ENCODE results near the gene FNIP1.

The FNIP1 gene

GRCh38 chr5:131659841-131660240 is 137.0 kb downstream of the FNIP1 start:
- no peaks in the 10 kb centered on the region for H3K27me3 ChIP-seq (ENCODE audit: control insufficient read depth in 5 of 5, insufficient read depth in 4 of 5, low read length in 5 of 5)
- no peak overlapping the region for H3K27ac ChIP-seq (ENCODE audit: low read depth, low read length)
- H3K9ac ChIP-seq (ENCODE audit: low read length in 5 of 5): no peak overlapping the region
- H3K9me3 ChIP-seq (ENCODE audit: control insufficient read depth in 5 of 5, low read length in 5 of 5): peaks cover 2 to 23% (median 20%) of the 10 kb centered on the region in 5 donors
- no peaks in the 10 kb centered on the region for H3K4me1 ChIP-seq (ENCODE audit: control insufficient read depth in 5 of 5, insufficient read depth in 5 of 5, low read length in 5 of 5)
- peaks cover 24 to 48% (median 39%) of the 10 kb centered on the region in 5 donors for H3K36me3 ChIP-seq (ENCODE audit: control insufficient read depth in 5 of 5, insufficient read depth in 5 of 5, low read length in 5 of 5)
- H3K4me3 ChIP-seq (ENCODE audit: low read depth in 1 of 5, low read length in 5 of 5): no peak overlapping the region

GRCh38 chr5:131659290-131659689 is 137.5 kb downstream of the FNIP1 start:
- Histone ChIP-seq H3K27ac (ENCODE audit: low read depth, low read length) (no peak overlapping the region), H3K27me3 (ENCODE audit: control insufficient read depth in 5 of 5, insufficient read depth in 4 of 5, low read length in 5 of 5) (no peaks in the 10 kb centered on the region), H3K36me3 (ENCODE audit: control insufficient read depth in 5 of 5, insufficient read depth in 5 of 5, low read length in 5 of 5) (peaks cover 28 to 50% (median 38%) of the 10 kb centered on the region in 5 donors), H3K9ac (ENCODE audit: low read length in 5 of 5) (no peak overlapping the region), H3K4me1 (ENCODE audit: control insufficient read depth in 5 of 5, insufficient read depth in 5 of 5, low read length in 5 of 5) (no peaks in the 10 kb centered on the region), H3K9me3 (ENCODE audit: control insufficient read depth in 5 of 5, low read length in 5 of 5) (peaks cover 2 to 23% (median 20%) of the 10 kb centered on the region in 5 donors), H3K4me3 (ENCODE audit: low read depth in 1 of 5, low read length in 5 of 5) (no peak overlapping the region)

DNA sequence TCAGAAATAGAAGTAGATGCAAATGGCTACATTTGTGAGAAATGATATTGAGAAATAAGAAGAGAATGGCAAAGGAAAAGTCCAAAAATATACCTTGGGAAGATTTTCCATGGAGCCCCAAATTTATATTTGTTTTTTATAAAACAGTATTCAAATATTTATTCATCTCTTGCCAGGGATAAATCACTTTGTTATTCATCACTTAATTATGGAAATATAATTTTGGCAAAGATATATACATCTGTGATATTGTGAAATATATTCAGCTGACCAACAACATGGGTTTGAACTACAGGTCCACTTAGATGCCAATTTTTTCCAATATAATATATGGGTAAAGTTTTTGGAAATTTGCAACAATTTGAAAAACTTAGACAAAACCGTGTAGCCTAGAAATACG is 142.0 kb downstream of the FNIP1 start:
- no peak overlapping the region for H3K27ac ChIP-seq (ENCODE audit: low read depth, low read length)
- peaks cover 26 to 44% (median 32%) of the 10 kb centered on the region in 5 donors for H3K36me3 ChIP-seq (ENCODE audit: control insufficient read depth in 5 of 5, insufficient read depth in 5 of 5, low read length in 5 of 5)
- H3K27me3 ChIP-seq (ENCODE audit: control insufficient read depth in 5 of 5, insufficient read depth in 4 of 5, low read length in 5 of 5): no peaks in the 10 kb centered on the region
- H3K4me3 ChIP-seq (ENCODE audit: low read depth in 1 of 5, low read length in 5 of 5): no peak overlapping the region
- no peak overlapping the region for H3K9ac ChIP-seq (ENCODE audit: low read length in 5 of 5)
- peaks cover 0 to 10% (median 3%) of the 10 kb centered on the region in 5 donors for H3K9me3 ChIP-seq (ENCODE audit: control insufficient read depth in 5 of 5, low read length in 5 of 5)
- H3K4me1 ChIP-seq (ENCODE audit: control insufficient read depth in 5 of 5, insufficient read depth in 5 of 5, low read length in 5 of 5): no peaks in the 10 kb centered on the region

DNA sequence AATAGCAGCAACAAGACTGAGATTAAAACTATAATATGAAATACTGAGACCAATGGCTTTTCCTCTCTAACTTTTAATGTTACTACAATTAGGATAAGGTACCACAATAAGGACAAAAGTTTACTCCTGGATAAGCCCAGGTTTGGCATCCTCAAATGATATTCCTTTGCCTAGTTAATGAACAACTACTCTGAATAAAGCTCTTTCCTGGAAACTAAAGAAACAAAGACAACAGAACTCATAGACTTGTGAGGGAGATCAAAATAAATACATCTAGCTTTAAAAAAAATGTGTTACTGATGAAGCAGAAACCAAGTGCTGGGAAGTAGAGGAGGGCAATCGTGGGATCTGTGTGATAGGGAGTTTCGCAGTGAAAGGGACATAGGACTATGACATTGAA is 142.5 kb downstream of the FNIP1 start:
- H3K9ac ChIP-seq (ENCODE audit: low read length in 5 of 5): no peak overlapping the region
- no peak overlapping the region for H3K27ac ChIP-seq (ENCODE audit: low read depth, low read length)
- no peak overlapping the region for H3K4me3 ChIP-seq (ENCODE audit: low read depth in 1 of 5, low read length in 5 of 5)
- H3K9me3 ChIP-seq (ENCODE audit: control insufficient read depth in 5 of 5, low read length in 5 of 5): peaks cover 0 to 5% (median 0%) of the 10 kb centered on the region in 5 donors
- peaks cover 21 to 40% (median 33%) of the 10 kb centered on the region in 5 donors for H3K36me3 ChIP-seq (ENCODE audit: control insufficient read depth in 5 of 5, insufficient read depth in 5 of 5, low read length in 5 of 5)
- no peaks in the 10 kb centered on the region for H3K4me1 ChIP-seq (ENCODE audit: control insufficient read depth in 5 of 5, insufficient read depth in 5 of 5, low read length in 5 of 5)
- no peaks in the 10 kb centered on the region for H3K27me3 ChIP-seq (ENCODE audit: control insufficient read depth in 5 of 5, insufficient read depth in 4 of 5, low read length in 5 of 5)

DNA sequence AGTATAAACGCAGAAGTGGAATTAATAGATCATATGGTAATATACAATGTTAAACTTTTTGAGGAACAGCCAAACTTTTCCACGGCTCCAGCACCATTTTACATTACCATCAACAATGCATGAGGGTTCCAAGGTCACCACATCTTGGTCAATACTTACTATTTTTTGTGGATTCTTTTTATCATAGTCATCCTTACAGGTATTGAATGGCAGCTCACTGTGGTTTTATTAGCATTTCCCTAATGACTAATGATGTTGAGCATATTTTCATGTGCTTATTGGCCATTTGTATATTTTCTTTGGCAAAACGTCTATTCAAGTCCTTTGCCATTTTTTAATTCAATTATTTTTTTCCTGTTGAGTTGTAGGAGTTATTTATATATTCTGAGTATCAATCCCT is 147.7 kb downstream of the FNIP1 start:
- Histone ChIP-seq H3K27me3 (ENCODE audit: control insufficient read depth in 5 of 5, insufficient read depth in 4 of 5, low read length in 5 of 5) (no peaks in the 10 kb centered on the region), H3K36me3 (ENCODE audit: control insufficient read depth in 5 of 5, insufficient read depth in 5 of 5, low read length in 5 of 5) (peaks cover 36 to 54% (median 52%) of the 10 kb centered on the region in 5 donors), H3K9me3 (ENCODE audit: control insufficient read depth in 5 of 5, low read length in 5 of 5) (no peaks in the 10 kb centered on the region)

DNA sequence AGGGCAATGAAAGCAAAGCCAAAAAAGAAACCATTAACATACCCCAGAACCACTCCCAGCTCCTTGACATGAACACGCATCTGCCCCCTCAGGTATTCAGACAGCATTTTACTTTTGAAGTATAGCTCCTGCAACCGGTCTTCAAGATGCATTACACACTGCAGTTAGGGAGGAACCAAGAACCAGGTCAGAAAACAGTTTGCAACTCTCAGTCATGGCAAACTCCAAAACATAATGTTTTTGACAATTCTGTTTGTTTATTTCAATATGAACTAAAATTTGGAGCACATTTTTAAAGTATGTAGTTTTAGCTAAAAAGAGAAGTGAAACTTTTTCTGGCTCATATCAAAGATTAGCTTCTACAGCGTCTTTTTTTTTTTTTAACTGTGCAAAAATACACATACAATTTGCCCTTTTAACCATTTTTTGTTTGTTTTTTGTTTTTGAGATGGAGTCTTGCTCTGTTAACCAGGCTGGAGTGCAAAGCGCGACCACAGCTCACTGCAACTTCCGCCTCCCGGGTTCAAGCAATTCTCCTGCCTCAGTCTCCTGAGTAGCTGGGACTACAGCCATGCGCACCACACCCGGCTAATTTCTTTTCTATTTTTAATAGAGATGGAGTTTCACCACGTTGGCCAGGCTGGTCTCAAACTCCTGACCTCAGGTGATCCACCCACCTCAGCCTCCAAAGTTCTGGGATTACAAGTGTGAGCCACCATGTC is 149.6 kb downstream of the FNIP1 start:
- Histone ChIP-seq H3K9me3 (ENCODE audit: control insufficient read depth in 5 of 5, low read length in 5 of 5) (no peaks in the 10 kb centered on the region), H3K4me1 (ENCODE audit: control insufficient read depth in 5 of 5, insufficient read depth in 5 of 5, low read length in 5 of 5) (peaks cover 0 to 3% (median 0%) of the 10 kb centered on the region in 5 donors), H3K4me3 (ENCODE audit: low read depth in 1 of 5, low read length in 5 of 5) (no peak overlapping the region), H3K27me3 (ENCODE audit: control insufficient read depth in 5 of 5, insufficient read depth in 4 of 5, low read length in 5 of 5) (no peaks in the 10 kb centered on the region), H3K27ac (ENCODE audit: low read depth, low read length) (no peak overlapping the region), H3K36me3 (ENCODE audit: control insufficient read depth in 5 of 5, insufficient read depth in 5 of 5, low read length in 5 of 5) (peaks cover 36 to 62% (median 45%) of the 10 kb centered on the region in 5 donors), H3K9ac (ENCODE audit: low read length in 5 of 5) (peak overlapping the region in 1 of 5 donors; percentile 16)

More for the DNA sequence above, 147.7 kb downstream of the FNIP1 start:
- peaks cover 0 to 3% (median 0%) of the 10 kb centered on the region in 5 donors for H3K4me1 ChIP-seq (ENCODE audit: control insufficient read depth in 5 of 5, insufficient read depth in 5 of 5, low read length in 5 of 5)
- H3K9ac ChIP-seq (ENCODE audit: low read length in 5 of 5): no peak overlapping the region
- no peak overlapping the region for H3K4me3 ChIP-seq (ENCODE audit: low read depth in 1 of 5, low read length in 5 of 5)
- H3K27ac ChIP-seq (ENCODE audit: low read depth, low read length): no peak overlapping the region

DNA sequence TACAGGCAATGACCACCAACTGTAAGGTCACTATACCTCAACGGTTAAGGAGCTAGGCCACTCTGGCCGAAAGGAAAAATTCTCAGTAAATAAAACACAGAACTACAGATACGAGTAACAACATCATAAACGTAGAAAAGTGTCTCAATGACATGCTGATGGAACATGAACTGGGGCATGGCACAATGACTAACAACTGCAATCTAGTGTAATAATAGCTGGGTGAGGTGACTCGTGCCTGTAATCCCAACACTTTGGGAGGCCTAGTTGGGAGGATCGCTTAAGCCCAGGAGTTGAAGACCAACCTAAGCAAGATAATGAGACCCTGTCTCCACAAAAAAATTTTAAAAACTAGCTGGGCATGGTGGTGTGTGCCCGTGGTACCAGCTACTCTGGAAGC is 152.0 kb downstream of the FNIP1 start:
- H3K27ac ChIP-seq (ENCODE audit: low read depth, low read length): no peak overlapping the region
- H3K9me3 ChIP-seq (ENCODE audit: control insufficient read depth in 5 of 5, low read length in 5 of 5): no peaks in the 10 kb centered on the region
- peaks cover 20 to 47% (median 28%) of the 10 kb centered on the region in 5 donors for H3K36me3 ChIP-seq (ENCODE audit: control insufficient read depth in 5 of 5, insufficient read depth in 5 of 5, low read length in 5 of 5)
- no peak overlapping the region for H3K9ac ChIP-seq (ENCODE audit: low read length in 5 of 5)
- H3K27me3 ChIP-seq (ENCODE audit: control insufficient read depth in 5 of 5, insufficient read depth in 4 of 5, low read length in 5 of 5): no peaks in the 10 kb centered on the region
- peaks cover 0 to 3% (median 0%) of the 10 kb centered on the region in 5 donors for H3K4me1 ChIP-seq (ENCODE audit: control insufficient read depth in 5 of 5, insufficient read depth in 5 of 5, low read length in 5 of 5)
- no peak overlapping the region for H3K4me3 ChIP-seq (ENCODE audit: low read depth in 1 of 5, low read length in 5 of 5)

- H3K9ac ChIP-seq (ENCODE audit: low read length in 5 of 5): no peak overlapping the region
- peaks cover 0 to 3% (median 0%) of the 10 kb centered on the region in 5 donors for H3K4me1 ChIP-seq (ENCODE audit: control insufficient read depth in 5 of 5, insufficient read depth in 5 of 5, low read length in 5 of 5)
- no peak overlapping the region for H3K27ac ChIP-seq (ENCODE audit: low read depth, low read length)
- H3K27me3 ChIP-seq (ENCODE audit: control insufficient read depth in 5 of 5, insufficient read depth in 4 of 5, low read length in 5 of 5): no peaks in the 10 kb centered on the region
- no peaks in the 10 kb centered on the region for H3K9me3 ChIP-seq (ENCODE audit: control insufficient read depth in 5 of 5, low read length in 5 of 5)
- H3K36me3 ChIP-seq (ENCODE audit: control insufficient read depth in 5 of 5, insufficient read depth in 5 of 5, low read length in 5 of 5): peaks cover 20 to 43% (median 28%) of the 10 kb centered on the region in 5 donors
- no peak overlapping the region for H3K4me3 ChIP-seq (ENCODE audit: low read depth in 1 of 5, low read length in 5 of 5)
Measured at GRCh38 chr5:131644370-131644769, 152.4 kb downstream of the FNIP1 start.

DNA sequence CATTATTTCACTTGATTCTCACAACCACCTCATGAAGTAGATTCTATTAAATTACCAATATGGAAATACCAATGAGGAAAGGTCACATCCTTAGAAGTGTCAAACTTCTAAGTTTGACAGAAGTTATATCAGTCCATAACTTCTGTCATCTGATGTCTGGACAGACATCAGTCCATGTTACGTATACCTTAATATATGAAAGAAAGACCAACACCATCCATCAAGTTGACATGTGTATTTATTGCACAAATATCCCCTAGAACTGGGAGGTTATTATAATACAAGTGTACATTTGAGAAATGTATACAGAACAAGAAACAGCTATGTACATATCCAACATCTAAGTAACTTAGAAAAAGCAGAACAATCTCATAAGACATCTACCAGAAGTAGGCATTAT is 155.3 kb downstream of the FNIP1 start:
- no peaks in the 10 kb centered on the region for H3K27me3 ChIP-seq (ENCODE audit: control insufficient read depth in 5 of 5, insufficient read depth in 4 of 5, low read length in 5 of 5)
- no peak overlapping the region for H3K4me3 ChIP-seq (ENCODE audit: low read depth in 1 of 5, low read length in 5 of 5)
- H3K9ac ChIP-seq (ENCODE audit: low read length in 5 of 5): no peak overlapping the region
- no peak overlapping the region for H3K27ac ChIP-seq (ENCODE audit: low read depth, low read length)
- no peaks in the 10 kb centered on the region for H3K9me3 ChIP-seq (ENCODE audit: control insufficient read depth in 5 of 5, low read length in 5 of 5)
- H3K36me3 ChIP-seq (ENCODE audit: control insufficient read depth in 5 of 5, insufficient read depth in 5 of 5, low read length in 5 of 5): peaks cover 8 to 33% (median 19%) of the 10 kb centered on the region in 5 donors
- H3K4me1 ChIP-seq (ENCODE audit: control insufficient read depth in 5 of 5, insufficient read depth in 5 of 5, low read length in 5 of 5): peaks cover 0 to 3% (median under 1%) of the 10 kb centered on the region in 5 donors

DNA sequence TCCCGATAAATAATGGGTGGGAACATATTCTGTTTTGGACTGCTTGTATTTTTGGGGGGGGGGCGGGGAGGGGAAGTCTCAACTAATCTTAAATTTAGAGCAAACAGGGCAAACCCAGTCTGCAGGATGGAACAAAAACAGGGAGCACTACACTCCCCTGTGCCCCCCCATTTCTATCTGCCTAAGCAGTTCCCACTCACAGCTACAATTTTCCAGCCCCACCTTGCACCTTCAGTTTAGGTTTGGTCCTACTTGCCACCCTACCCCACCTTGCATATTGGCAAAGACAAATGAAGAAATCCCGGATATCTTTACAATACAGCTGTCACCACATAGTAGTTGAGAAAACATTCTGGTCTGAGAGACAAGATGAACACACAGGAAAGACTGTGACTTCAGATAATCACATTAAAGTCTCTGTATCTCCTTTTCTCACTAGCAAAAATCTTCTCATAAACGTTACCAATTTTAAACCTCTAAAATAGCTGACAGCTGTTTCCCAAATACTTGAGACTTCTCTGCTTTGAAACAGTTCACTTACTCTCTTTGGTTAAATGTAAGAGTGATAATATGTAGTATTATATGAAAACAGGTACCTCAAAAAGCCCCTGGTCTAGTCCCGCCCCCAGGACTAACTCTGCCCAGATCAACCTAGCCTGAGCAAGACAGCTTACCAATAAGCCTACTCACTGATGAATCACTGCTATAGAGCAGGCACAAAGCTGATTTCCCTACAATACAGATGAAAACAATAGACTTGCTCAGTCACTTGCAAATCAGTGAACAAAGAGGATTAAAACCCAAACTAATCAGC is 156.6 kb downstream of the FNIP1 start:
- Histone ChIP-seq H3K9me3 (ENCODE audit: control insufficient read depth in 5 of 5, low read length in 5 of 5) (no peaks in the 10 kb centered on the region), H3K36me3 (ENCODE audit: control insufficient read depth in 5 of 5, insufficient read depth in 5 of 5, low read length in 5 of 5) (peaks cover 8 to 21% (median 10%) of the 10 kb centered on the region in 5 donors), H3K4me1 (ENCODE audit: control insufficient read depth in 5 of 5, insufficient read depth in 5 of 5, low read length in 5 of 5) (peaks cover 8 to 10% (median 8%) of the 10 kb centered on the region in 5 donors), H3K27me3 (ENCODE audit: control insufficient read depth in 5 of 5, insufficient read depth in 4 of 5, low read length in 5 of 5) (no peaks in the 10 kb centered on the region), H3K4me3 (ENCODE audit: low read depth in 1 of 5, low read length in 5 of 5) (no peak overlapping the region), H3K9ac (ENCODE audit: low read length in 5 of 5) (no peak overlapping the region), H3K27ac (ENCODE audit: low read depth, low read length) (no peak overlapping the region)
